NCI-H2227 (cell line): ENCODE data around the gene PTPRN2.

Experiments
- DNase-seq: peaks from one replicate; lab custom pipeline; 2025; ENCODE audit not compliant: unreplicated experiment; lab: John Stamatoyannopoulos, UW

The PTPRN2 gene

GRCh38 chr7:157834501-157835163, 753.0 kb downstream of the PTPRN2 start:
- no peak for DNase-seq

GRCh38 chr7:157832866-157833607, 754.6 kb downstream of the PTPRN2 start:
- DNase-seq = no peak

- DNase-seq = no peak
Measured at GRCh38 chr7:157832421-157832820, 755.2 kb downstream of the PTPRN2 start.

- DNase-seq = no peak
Measured at GRCh38 chr7:157832006-157832405, 755.6 kb downstream of the PTPRN2 start.

GRCh38 chr7:157831143-157831905, 756.3 kb downstream of the PTPRN2 start:
- no peak for DNase-seq

- no peak for DNase-seq
Measured at GRCh38 chr7:157830331-157830730, 757.3 kb downstream of the PTPRN2 start.

- no peak for DNase-seq
Measured at GRCh38 chr7:157829491-157829890, 758.1 kb downstream of the PTPRN2 start.

GRCh38 chr7:157828881-157829280, 758.7 kb downstream of the PTPRN2 start:
- no peak for DNase-seq

GRCh38 chr7:157828190-157828589, 759.4 kb downstream of the PTPRN2 start:
- DNase-seq = no peak

- DNase-seq = no peak
Measured at GRCh38 chr7:157827863-157828160, 759.8 kb downstream of the PTPRN2 start.

- DNase-seq = no peak
Measured at GRCh38 chr7:157827045-157827862, 760.4 kb downstream of the PTPRN2 start.

GRCh38 chr7:157826566-157826965, 761.1 kb downstream of the PTPRN2 start:
- no peak for DNase-seq

GRCh38 chr7:157825325-157825724, 762.3 kb downstream of the PTPRN2 start:
- no peak for DNase-seq

- no peak for DNase-seq
Measured at GRCh38 chr7:157824819-157825121, 762.9 kb downstream of the PTPRN2 start.

GRCh38 chr7:157824011-157824818, 763.4 kb downstream of the PTPRN2 start:
- DNase-seq = no peak

GRCh38 chr7:157822688-157823031, 765.0 kb downstream of the PTPRN2 start:
- DNase-seq = no peak

- DNase-seq = no peak
Measured at GRCh38 chr7:157821959-157822687, 765.5 kb downstream of the PTPRN2 start.

GRCh38 chr7:157820796-157821195, 766.8 kb downstream of the PTPRN2 start:
- DNase-seq = no peak

- DNase-seq = no peak
Measured at GRCh38 chr7:157819455-157819807, 768.2 kb downstream of the PTPRN2 start.
